CD14-positive monocyte (primary cell): ENCODE results near the gene QKI. TPM values are rescaled to one million over a fixed set of nuclear protein-coding genes. Genes with fewer than 3 reads are reported as not detected.

ENCODE experiments used
- DNase-seq, 3 donors: peaks; one replicate each; pipeline ENCODE4 v3.0.0-alpha.2; 2011 to 2022
- H2AFZ ChIP-seq: 2 replicates; pipeline ENCODE4 v1.6.0; 2012; ENCODE audit warnings: mild to moderate bottlenecking, low read depth, low read length, inconsistent platforms; ENCODE audit not compliant: insufficient read depth, poor library complexity, severe bottlenecking
- H3K27ac ChIP-seq, 2 donors: 1 replicate in 1 of 2; 2 replicates in 1 of 2; pipeline ENCODE4 v1.5.1; 2012 to 2013; ENCODE audit warnings: low read length in 2 of 2, control low read depth in 1 of 2, inconsistent platforms in 1 of 2, low read depth in 1 of 2, mild to moderate bottlenecking in 1 of 2
- H3K27me3 ChIP-seq, 2 donors: one replicate each; pipeline versions ENCODE4 v1.6.0 to v1.6.1; 2011 to 2013; ENCODE audit warnings: low read length in 2 of 2; ENCODE audit not compliant: control insufficient read depth in 2 of 2, insufficient read depth in 2 of 2
- H3K36me3 ChIP-seq, 2 donors: replicated peaks in 1 of 2; 1 replicate in 1 of 2; 2 replicates in 1 of 2; pipeline versions ENCODE4 v1.5.1 to v1.6.1; 2012 to 2013; ENCODE audit warnings: low read length in 2 of 2, control low read depth in 1 of 2, inconsistent platforms in 1 of 2, mild to moderate bottlenecking in 1 of 2; ENCODE audit not compliant: insufficient read depth in 2 of 2, control insufficient read depth in 1 of 2
- H3K4me1 ChIP-seq, 2 donors: 1 replicate in 1 of 2; 2 replicates in 1 of 2; pipeline versions ENCODE4 v1.5.1 to v1.6.1; 2012 to 2013; ENCODE audit warnings: low read length in 2 of 2, control low read depth in 1 of 2, inconsistent platforms in 1 of 2, mild to moderate bottlenecking in 1 of 2, moderate library complexity in 1 of 2; ENCODE audit not compliant: insufficient read depth in 2 of 2, control insufficient read depth in 1 of 2
- H3K4me2 ChIP-seq: replicated peaks from 2 replicates; pipeline ENCODE3; 2012; ENCODE audit warnings: low read length, moderate library complexity, mild to moderate bottlenecking; ENCODE audit not compliant: poor library complexity, severe bottlenecking; ENCODE audit errors: extremely low read depth
- H3K4me3 ChIP-seq, 3 experiments: fragments of 200-600 bp in 1 of 3; sonication (generic) in 1 of 3; replicated peaks in 1 of 3; 1 replicate in 2 of 3; 2 replicates in 1 of 3; pipeline ENCODE4 v1.5.1; 2011 to 2013; ENCODE audit warnings: low read length in 3 of 3, mild to moderate bottlenecking in 3 of 3, control low read depth in 2 of 3, low read depth in 2 of 3, inconsistent platforms in 1 of 3, moderate library complexity in 1 of 3
- H3K79me2 ChIP-seq: 2 replicates; pipeline ENCODE4 v1.6.0; 2012; ENCODE audit warnings: mild to moderate bottlenecking, control low read depth, inconsistent platforms, low read length, moderate library complexity; ENCODE audit not compliant: insufficient read depth
- H3K9ac ChIP-seq: 2 replicates; pipeline ENCODE4 v1.6.0; 2017; ENCODE audit warnings: low read length, mild to moderate bottlenecking; ENCODE audit not compliant: insufficient read depth, poor library complexity, severe bottlenecking
- H3K9me3 ChIP-seq, 2 donors: replicated peaks in 1 of 2; 1 replicate in 1 of 2; 2 replicates in 1 of 2; pipeline versions ENCODE4 v1.5.1 to v1.6.1; 2012 to 2013; ENCODE audit warnings: low read length in 2 of 2, control low read depth in 1 of 2; ENCODE audit not compliant: control insufficient read depth in 1 of 2, insufficient read depth in 1 of 2
- H4K20me1 ChIP-seq: 2 replicates; pipeline ENCODE4 v1.6.0; 2012; ENCODE audit warnings: mild to moderate bottlenecking, low read length, control low read depth, moderate library complexity; ENCODE audit not compliant: insufficient read depth
- H3K27ac Mint-ChIP-seq, 7 donors: one replicate each; pipeline ENCODE4 v1.8.0; 2020; ENCODE audit warnings: mild to moderate bottlenecking in 7 of 7, mixed read lengths in 7 of 7, moderate library complexity in 6 of 7, inconsistent platforms in 2 of 7
- H3K27me3 Mint-ChIP-seq, 3 donors: one replicate each; pipeline ENCODE4 v1.8.0; 2021 to 2022; ENCODE audit warnings: low read depth in 3 of 3, mild to moderate bottlenecking in 3 of 3, mixed read lengths in 3 of 3, moderate library complexity in 3 of 3, inconsistent platforms in 1 of 3
- H3K36me3 Mint-ChIP-seq, 2 donors: one replicate each; pipeline ENCODE4 v1.8.0; 2020; ENCODE audit warnings: mixed read lengths in 2 of 2, inconsistent platforms in 1 of 2, mild to moderate bottlenecking in 1 of 2
- H3K4me1 Mint-ChIP-seq: one replicate; pipeline ENCODE4 v1.8.0; 2020; ENCODE audit warnings: mild to moderate bottlenecking, mixed read lengths
- H3K4me3 Mint-ChIP-seq, 2 donors: one replicate each; pipeline ENCODE4 v1.8.0; 2020; ENCODE audit warnings: mild to moderate bottlenecking in 2 of 2, mixed read lengths in 2 of 2, moderate library complexity in 1 of 2
- H3K9me3 Mint-ChIP-seq, 7 donors: one replicate each; pipeline ENCODE4 v1.8.0; 2020 to 2022; ENCODE audit warnings: mixed read lengths in 7 of 7, mild to moderate bottlenecking in 6 of 7, moderate library complexity in 6 of 7, inconsistent platforms in 2 of 7
- WGBS: methylation state at CpG from one replicate; pipeline ENCODE4 v1.1.5; 2013; ENCODE audit warnings: missing lambda C conversion rate; ENCODE audit not compliant: insufficient coverage; 5-methylcytosine and 5-hydroxymethylcytosine counted together
- intact Hi-C, 2 donors: fragments of 100-400 bp; cut with micrococcal nuclease; formaldehyde crosslinking; loops; one replicate each; pipeline versions ENCODE4 v1.15.0 to v1.15.1; 2023
- polyA plus RNA-seq, 3 donors: library from polyadenylated mRNA; depleted of rRNA in 1 of 3; unstranded in 2 of 3; stranded (reverse) in 1 of 3; fragments of 300-500 nt in 2 of 3; fragments of >200 nt in 1 of 3; fragmentation: Illumina TruSeq in 2 of 3; gene quantifications; 1 replicate in 2 of 3; 2 replicates in 1 of 3; pipeline ENCODE4 v1.2.3, GENCODE V29; 2012 to 2021
- TF ChIP-seq, protein P1 (sequence below): fragments of 200-600 bp; IDR thresholded peaks from one replicate; pipeline ENCODE4 v1.8.0; 2022; ENCODE audit warnings: antibody characterized with exemption, mild to moderate bottlenecking

QKI gene
- polyA plus RNA-seq, 3 donors, result 24.3 to 154 (median 71.8) TPM

DNA sequence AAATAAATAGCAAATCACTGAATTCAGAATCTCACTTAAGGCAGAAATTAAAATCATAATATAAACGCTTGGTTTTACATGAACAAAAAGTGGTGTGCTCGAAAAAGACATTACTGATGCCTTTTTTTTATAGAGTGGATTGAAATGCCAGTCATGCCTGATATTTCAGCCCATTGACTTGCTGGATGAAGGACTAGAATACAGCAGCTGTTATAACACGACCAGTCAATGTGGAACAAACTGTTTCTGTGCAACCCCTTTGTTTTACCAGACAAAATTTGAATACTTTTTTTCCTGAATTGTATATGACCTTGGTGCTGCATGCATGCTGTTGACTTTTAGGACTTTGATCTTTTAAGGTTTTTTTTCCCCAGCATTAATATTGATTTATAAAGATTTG lies 150.0 kb downstream of the QKI start:
- peaks cover 49 to 68% of the 10 kb centered on the region in 2 donors for H3K36me3 Mint-ChIP-seq

DNA sequence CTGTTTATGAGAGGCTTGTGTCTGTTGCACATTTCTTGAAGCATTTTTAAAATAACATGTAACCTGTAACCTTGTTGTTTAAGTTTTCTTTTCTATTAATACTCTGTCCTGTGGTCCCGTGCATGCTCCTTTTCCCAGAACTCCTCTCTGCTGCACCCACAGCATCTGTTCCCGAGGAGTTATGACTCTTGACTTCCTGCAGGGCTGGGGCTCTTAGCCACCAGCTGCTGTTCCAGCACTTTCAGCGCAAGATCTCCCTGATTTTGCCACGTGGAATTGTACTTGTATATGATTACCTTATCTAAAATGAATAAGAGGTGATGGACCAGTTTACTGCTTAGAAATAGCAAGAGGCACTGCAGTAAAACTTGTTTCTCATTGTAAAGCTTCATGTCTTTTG lies 150.6 kb downstream of the QKI start:
- WGBS, result 95% methylated on average over 3 of the region's 4 CpGs

More for the DNA sequence above, 150.0 kb downstream of the QKI start:
- DNase-seq, result no peak
- Histone ChIP-seq H3K9ac (no peak overlapping the region), H2AFZ (no peak overlapping the region), H4K20me1 (peaks cover 93% of the 10 kb centered on the region), H3K4me3 (no peak overlapping the region), H3K27me3 (no peaks in the 10 kb centered on the region), H3K9me3 (no peaks in the 10 kb centered on the region), H3K36me3 (peaks cover 61 to 91% of the 10 kb centered on the region in 2 donors), H3K79me2 (peaks cover 34% of the 10 kb centered on the region), H3K4me2 (no peak overlapping the region), H3K4me1 (no peaks in the 10 kb centered on the region), H3K27ac (no peak overlapping the region)
- TF ChIP-seq, protein P1, sequence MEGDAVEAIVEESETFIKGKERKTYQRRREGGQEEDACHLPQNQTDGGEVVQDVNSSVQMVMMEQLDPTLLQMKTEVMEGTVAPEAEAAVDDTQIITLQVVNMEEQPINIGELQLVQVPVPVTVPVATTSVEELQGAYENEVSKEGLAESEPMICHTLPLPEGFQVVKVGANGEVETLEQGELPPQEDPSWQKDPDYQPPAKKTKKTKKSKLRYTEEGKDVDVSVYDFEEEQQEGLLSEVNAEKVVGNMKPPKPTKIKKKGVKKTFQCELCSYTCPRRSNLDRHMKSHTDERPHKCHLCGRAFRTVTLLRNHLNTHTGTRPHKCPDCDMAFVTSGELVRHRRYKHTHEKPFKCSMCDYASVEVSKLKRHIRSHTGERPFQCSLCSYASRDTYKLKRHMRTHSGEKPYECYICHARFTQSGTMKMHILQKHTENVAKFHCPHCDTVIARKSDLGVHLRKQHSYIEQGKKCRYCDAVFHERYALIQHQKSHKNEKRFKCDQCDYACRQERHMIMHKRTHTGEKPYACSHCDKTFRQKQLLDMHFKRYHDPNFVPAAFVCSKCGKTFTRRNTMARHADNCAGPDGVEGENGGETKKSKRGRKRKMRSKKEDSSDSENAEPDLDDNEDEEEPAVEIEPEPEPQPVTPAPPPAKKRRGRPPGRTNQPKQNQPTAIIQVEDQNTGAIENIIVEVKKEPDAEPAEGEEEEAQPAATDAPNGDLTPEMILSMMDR, result no peak
- Mint-ChIP-seq H3K9me3 (no peaks in the 10 kb centered on the region), H3K27me3 (no peaks in the 10 kb centered on the region), H3K4me3 (no peak overlapping the region), H3K27ac (no peak overlapping the region), H3K4me1 (peaks cover 2% of the 10 kb centered on the region)
- intact Hi-C loops, result no loop called here
- 100% methylated on average over 2 of the region's 3 CpGs for WGBS

More for the DNA sequence above, 150.6 kb downstream of the QKI start:
- H3K4me1 Mint-ChIP-seq, result no peaks in the 10 kb centered on the region
- TF ChIP-seq, protein P1, result no peak
- H3K79me2 ChIP-seq, result peaks cover 27% of the 10 kb centered on the region
- H3K9ac ChIP-seq, result no peak overlapping the region
- intact Hi-C loops, result no loop called here
- H3K9me3 ChIP-seq, result no peaks in the 10 kb centered on the region
- H3K4me3 Mint-ChIP-seq, result no peak overlapping the region
- H3K27ac Mint-ChIP-seq, result peak overlapping the region in 1 of 7 donors; percentile 50
- H3K4me3 ChIP-seq, result no peak overlapping the region
- peaks cover 60 to 91% of the 10 kb centered on the region in 2 donors for H3K36me3 ChIP-seq
- DNase-seq, result no peak
- no peak overlapping the region for H3K4me2 ChIP-seq
- no peak overlapping the region for H3K27ac ChIP-seq
- no peaks in the 10 kb centered on the region for H3K4me1 ChIP-seq
- H3K9me3 Mint-ChIP-seq, result no peaks in the 10 kb centered on the region
- no peaks in the 10 kb centered on the region for H3K27me3 ChIP-seq
- peaks cover 49 to 63% of the 10 kb centered on the region in 2 donors for H3K36me3 Mint-ChIP-seq
- H2AFZ ChIP-seq, result no peak overlapping the region
- H3K27me3 Mint-ChIP-seq, result no peaks in the 10 kb centered on the region
- peaks cover 93% of the 10 kb centered on the region for H4K20me1 ChIP-seq
